HG03457 (cell line): ENCODE data around the gene CDKAL1.

Experiments
- ATAC-seq: cut with Tn5 transposase; IDR thresholded peaks from one replicate; pipeline ENCODE4 v1.9.1; 2021; ENCODE audit warnings: moderate number of reproducible peaks; ENCODE audit not compliant: unreplicated experiment

Gene CDKAL1

DNA sequence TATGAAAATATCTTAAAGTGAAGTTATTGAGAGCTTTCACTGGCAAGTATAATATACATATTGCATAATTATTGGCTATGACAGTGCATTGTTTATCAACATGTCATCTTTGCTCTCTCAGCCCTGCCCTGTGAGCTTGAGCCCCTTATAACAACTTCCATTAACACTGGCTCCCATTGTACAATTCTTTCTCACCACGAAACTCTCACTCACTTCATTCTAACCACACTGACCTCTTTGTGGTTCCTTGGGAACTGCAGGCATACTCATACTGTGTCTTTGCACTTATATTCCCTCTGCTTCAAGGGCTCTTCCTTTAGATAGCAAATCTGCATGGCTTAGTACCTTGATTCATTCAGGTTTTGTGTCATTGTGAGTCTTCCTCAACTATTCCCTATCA lies 411.8 kb downstream of the CDKAL1 start:
- ATAC-seq = peak; percentile 94

DNA sequence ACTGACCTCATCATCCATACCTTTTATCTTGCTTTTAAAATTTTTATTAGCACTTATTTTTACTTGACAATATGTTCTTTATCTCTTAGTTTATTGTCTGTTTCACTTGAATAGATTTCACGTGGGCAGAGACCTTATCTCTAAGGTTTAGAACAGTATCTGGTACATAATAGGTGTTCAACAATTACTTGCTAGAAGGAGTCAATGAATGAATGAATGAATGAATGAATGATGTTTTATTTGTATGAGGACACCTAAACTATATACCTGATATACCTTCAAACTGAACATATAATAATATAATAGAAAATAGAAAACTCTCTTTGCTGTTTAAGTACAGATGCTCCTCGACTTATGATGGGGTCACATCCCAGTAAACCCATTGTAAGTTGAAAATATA lies 412.6 kb downstream of the CDKAL1 start:
- no peak for ATAC-seq

DNA sequence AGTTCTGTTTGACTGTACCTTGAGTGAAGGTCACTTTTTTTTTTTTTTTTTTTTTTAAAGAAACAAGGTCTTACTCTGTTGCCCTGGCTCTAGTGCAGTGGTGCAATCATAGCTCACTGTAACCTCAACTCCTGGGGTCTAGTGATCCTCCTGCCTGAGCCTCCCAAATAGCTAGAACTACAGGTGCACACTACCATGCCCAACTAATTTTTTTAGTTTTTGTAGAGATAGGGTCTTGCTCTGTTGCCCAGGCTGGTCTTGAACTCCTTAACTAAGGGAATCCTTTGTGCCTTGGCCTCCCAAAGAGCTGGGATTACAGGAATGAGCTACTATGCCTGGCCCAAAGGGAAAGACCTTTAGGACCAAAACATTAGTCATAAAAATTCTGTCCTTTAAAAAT lies 413.7 kb downstream of the CDKAL1 start:
- ATAC-seq = no peak

DNA sequence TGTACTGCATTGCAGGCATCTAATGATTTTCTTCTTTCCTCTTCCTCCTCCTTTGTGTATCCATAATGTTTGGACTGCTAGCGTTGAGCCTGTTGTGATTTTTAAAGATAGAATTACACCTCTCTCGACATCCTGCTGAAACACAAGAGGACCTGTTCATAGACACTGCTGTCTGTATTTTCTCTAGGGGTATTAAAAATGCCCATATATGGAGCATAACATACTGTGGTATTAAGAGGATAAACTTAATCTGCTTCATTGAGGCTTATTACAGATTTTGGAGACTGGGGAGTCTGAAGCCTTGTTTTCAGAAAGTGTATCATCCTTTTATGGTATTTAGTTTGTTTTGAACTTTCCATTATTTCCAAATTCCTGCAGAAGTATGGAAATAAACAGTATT lies 414.3 kb downstream of the CDKAL1 start:
- ATAC-seq = no peak

DNA sequence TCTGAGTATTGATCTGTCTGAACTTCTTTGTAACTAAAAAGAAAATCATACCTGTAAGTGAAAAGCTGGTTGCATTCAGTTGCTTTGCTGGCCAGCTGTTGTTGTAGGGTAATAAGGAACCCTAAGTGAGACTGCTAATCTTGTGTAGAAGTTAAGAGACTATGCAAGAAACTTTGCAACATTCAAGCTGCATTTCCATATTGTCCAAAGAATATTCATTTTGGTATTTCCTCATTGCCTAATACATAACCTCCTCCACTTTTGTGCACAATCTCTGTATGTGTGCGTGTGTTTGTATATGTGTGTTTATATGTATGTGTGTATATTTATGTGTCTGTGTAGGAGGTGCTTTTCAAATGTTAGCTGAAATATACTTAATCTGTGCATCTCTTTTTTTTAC lies 414.9 kb downstream of the CDKAL1 start:
- ATAC-seq = no peak

DNA sequence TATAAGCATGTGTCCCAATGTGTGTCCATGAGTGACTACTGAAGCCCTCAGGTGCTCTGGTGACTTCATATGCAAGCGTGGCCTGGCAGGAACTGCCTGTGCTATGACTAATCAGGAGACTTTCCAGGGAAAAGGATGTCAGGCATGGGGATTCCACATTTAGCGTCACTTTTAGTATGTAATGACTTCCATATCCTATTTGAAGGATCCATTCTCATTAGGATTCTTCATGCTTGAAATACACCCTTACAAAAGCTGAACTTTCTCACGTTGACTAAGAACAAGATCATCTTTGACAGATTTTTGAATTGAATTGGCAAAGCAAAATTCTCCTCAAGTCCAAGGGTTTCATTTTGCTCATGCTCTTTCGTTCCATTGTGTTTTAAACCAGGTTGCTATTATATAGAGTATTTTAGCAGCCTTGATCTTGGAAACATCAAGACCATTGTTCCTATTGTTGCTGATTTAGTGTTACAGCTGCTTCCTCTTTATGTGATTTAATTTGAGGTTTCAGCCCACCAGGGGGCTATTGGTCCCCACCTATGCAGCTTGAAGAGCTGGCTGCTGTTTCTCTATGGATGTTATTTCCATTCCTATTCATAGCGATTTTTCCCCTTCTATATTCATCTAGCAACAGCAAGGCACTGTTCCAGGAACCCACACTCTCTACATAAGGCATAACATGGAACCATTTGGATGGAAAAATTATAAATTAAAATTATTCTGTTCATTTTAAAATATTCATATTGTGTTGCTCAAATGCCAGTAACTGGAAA lies 418.6 kb downstream of the CDKAL1 start:
- no peak for ATAC-seq

DNA sequence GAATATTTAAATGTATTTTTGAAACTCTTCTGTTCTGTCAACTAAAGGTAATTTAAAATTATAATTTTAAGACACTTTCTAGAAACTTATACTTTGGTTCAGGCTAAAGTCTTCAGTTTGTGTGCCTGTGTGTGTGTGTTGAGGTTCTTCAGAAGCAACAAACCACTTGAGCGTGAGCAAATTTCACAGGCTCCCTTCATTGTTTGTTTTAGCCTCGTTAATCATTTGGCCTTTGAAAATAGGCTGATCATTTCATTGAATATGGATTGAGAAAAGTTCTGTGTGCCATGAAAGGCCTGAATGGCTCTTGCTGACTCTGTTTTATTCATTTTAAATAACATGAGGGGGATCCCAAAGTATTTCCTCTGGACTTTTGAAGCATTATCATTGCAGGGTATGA lies 420.1 kb downstream of the CDKAL1 start:
- ATAC-seq = no peak

DNA sequence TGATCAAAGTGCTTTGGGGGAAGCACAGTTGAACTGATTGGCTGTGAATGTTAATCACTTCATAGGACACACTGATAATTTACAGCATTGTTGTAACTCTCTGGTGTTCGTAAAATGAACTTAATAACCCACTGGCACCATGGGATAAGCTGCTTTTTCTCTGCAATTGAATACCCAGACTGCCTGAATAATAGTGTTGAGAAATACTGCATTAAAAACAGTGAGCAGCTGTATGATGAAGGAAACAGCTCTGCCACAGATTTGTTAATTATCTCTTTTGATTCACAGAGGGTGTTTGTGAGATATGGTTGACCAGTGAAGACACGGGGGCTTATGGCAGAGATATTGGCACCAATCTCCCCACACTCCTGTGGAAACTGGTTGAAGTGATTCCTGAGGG lies 420.9 kb downstream of the CDKAL1 start:
- no peak for ATAC-seq

DNA sequence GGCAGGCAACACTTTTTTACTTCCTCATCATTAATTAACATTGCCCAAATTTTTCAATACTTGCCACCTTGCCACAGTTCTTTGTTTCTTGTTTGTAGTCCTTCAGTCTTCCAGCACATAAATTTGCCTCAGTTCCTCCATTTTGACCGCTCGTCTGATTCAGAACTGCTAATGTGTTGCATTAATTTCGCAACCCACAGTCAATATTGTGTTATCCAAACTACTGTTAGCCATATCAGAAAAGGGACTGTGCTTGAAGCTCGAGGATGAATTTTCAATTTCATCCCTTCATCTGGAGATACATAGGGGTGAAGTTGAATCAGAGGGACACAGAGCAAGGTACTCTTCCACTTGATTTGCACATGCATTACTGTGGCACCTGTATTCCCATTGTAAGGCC lies 421.5 kb downstream of the CDKAL1 start:
- no peak for ATAC-seq

DNA sequence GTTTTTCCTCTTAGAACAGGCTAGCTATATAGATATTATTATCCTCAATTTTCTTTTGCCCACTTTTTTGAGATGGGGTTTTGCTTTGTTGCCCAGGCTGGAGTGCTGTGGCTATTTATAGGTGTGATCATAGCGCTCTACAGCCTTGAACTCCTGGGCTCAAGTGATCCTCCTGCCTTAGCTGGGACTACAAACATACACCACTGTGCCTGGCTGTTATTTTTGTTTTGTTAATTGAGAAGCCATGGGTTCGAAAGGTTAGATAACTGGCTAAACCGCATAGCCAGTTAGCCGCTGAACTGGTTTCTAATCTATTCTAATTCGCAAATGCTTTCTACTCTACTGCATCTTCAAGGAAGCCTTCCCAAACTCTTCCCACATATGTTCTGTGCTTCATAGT lies 425.8 kb downstream of the CDKAL1 start:
- ATAC-seq = no peak

DNA sequence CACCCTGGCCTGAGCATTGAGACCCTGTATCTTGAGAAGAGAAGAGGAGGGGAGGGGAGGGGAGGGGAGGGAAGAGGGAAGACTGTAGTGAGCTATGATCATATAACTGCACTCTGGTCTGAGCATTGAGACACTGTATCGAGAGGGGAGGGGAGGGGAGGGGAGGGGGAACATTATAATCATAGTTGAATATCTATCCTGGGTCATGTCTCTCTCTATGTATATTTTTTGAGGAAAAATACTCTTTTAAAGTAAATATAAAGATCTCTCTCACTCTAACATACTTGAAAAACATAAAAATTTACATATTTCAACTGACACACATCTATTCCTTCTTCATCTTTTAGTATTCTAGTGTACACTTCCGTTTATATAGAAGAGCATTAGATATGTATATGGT lies 431.0 kb downstream of the CDKAL1 start:
- no peak for ATAC-seq

DNA sequence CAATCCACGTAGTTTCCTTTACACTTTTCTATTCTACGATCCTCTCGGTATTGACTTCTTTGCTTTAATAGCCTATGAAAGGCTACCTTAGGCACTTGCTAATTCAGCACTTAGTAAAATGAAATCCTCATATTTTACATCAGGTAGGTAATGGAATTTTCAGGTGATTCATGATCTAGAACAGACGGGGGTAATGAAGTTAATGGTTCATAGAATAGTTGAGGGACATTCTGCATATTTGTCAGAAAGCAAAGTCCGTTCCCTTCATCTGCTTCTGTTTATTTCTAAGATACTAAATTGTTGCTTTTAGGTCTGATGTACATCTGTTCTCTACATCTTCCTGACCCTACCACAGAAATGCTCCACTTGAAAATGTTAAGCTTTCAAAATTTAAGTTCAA lies 431.7 kb downstream of the CDKAL1 start:
- no peak for ATAC-seq

DNA sequence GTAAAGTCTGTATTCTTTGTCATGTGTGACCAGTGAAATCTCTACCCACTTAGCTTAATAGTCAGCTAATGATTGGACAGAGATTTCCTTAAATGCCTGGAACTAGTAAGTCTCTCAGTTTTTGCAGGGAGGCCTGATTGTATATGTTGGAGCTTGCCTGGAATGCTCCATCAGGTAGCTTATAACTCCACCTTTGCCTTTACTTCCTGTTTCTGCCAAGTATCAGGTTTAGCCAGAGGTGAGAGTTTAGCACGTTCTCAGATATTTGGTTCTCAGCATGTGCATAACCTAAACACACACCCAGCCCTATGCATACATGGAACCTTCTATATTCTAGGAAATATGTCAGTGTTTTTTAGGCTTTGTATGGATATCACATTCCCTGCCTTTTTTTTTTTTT lies 435.3 kb downstream of the CDKAL1 start:
- ATAC-seq = no peak

DNA sequence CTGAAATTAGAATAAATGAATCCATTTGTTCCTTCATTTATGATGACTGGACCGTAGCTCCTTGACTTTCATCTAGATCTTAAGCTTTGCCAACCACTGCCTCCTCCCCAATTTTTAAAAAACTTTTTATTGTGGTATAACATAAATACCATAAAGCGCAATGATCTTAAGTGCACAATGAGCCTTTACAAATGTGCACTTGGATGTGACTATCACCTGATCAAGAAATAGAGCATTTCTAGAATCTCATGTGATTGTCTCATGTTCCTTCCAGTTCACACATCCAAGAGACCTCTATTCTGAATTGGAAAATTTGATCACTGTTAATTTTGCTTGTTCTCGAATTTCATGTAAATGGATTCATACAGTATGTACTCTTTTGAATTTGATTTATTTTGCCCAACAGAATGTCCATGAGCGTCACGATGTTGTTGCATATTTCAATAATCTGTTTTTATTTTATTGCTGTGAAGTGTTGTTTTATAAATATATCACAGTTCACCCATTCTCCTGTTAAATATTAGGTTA lies 442.2 kb downstream of the CDKAL1 start:
- ATAC-seq = no peak

DNA sequence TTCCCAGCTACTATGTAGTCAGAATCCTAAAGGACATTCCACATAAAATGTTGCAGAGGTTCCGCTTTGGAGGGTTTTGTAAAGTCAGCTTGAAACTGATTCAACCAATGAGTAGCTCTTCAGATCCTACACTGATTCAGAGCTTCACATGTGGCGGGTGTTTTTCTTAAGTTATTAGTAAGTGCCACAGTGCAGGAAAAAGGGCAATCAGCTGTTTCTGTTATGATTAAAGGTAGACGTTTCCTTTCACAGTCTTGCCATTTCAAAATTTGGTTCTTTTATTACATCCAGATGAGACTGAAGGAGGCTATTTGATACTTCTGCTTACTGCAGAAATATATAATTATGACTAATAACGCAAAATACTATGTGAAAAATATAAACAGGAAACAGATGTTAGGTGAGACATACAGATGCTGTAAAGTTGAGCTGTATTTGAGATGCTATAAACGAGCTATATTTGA lies 443.9 kb downstream of the CDKAL1 start:
- ATAC-seq = peak; percentile 74

DNA sequence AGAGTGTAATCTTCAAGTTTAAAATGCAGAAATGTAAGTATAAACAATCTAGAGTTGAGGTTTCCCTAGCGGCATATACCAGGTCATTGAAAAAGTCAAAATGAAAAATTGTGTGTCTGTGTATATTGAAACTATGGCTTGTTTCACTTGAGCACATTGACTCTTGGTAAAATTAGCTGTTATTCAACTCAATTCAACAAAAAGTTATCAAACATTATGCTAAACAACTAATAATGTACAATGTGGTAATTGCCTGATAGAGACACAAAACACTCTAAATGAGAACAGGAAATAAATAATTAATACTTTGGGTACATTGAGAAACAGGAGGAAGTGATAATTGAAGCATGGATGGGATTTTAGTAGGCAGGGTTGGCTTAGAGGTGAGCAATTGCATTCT lies 444.8 kb downstream of the CDKAL1 start:
- no peak for ATAC-seq

DNA sequence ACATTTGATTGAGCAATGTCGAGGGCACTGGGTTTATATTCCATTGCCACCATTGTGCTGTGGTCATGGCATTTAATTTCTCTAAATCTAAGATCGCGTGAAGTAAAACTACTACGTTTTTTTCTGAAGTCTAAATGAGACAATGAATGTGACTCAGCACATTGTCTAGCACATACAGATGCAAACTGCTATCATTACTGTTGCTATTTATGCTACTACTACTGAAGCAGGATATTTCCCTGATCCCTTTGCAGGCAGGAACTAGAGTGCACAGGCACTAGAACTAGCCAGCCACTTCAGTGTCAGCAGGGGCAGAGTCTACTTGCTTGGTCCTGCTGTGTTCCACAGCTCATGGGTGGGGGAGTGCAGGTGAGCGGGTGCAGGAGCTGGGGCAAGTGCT lies 449.7 kb downstream of the CDKAL1 start:
- ATAC-seq = no peak

DNA sequence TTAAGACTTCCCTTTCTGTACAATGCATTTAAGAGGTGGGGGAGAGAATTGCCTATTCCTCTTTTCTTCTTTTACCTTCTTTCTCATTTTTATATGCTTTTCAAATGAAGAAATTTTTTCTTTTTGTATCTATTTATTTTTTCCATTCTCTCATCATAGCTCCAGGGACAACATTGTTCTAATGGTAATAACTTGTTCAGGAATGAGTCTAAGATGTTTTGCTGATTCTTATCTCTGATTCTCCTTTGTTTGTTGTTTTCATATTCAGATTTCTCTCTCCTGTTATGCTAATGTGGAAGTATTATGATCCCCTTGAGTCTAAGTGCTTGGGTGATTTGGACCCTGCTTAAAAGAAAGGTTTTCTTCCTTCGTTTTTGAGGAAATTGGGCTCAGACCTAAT lies 451.6 kb downstream of the CDKAL1 start:
- no peak for ATAC-seq

DNA sequence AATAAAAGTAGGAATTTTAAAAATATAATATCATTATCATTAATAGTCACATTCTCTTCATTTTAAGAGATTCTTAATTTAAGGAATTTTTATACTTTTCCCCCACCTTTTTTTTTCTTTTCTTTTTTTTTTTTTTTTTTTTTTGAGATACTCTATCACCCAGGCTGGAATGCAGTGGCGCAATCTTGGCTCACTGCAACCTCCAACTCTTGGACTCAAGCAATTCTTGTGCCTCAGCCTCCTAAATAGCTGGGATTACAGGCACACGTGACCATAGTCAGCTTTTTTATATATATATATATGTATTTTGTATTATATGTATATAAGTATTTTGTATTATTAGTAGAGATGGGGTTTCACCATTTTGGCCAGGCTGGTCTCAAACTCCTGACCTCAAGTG lies 457.7 kb downstream of the CDKAL1 start:
- ATAC-seq = no peak

DNA sequence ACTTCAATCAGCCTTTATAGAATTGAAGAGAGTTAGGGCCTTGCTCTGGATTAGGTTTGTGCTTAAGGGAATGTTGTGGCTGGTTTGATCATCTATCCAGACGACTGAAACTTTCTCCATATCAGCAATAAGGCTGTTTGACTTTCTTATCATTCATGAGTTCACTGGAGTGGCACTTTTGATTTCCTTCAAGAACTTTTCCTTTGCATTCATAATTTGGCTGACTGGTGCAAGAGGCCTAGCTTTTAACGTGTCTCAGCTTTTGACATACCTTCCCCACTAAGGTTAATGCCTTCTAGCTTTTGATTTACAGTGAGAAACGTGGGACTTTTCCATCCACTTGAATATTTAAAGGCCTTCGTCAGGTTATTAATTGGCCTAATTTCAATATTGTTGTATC lies 461.8 kb downstream of the CDKAL1 start:
- no peak for ATAC-seq

DNA sequence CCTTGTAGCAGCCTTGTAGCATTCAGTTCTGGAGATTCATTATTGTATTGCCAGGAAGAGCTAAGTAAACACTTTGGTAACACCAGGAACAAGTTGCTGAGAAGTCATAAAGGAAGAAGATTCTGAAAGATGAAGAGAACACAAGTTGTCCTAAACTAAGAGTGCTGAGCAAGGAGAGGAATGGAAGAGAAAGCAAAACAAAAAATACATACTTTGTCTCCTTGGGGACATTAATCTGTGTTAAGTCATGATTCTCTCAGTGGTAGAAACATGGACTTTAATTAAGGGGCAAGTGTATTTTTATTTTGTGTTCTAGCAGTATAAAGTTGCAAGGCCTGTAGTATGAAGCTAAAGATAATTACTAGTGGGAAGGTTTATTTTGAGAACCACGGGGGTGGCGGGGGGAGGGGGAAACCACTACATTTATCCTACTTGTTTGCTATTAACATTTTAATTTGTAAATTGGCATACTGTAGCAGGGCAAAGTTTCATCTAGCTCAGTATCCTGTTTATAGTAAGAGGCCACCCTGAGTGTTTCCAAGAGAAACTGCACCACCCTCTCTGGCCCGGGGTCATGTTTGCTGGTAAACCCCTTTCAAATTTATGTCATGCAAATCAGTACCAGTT lies 463.0 kb downstream of the CDKAL1 start:
- no peak for ATAC-seq

DNA sequence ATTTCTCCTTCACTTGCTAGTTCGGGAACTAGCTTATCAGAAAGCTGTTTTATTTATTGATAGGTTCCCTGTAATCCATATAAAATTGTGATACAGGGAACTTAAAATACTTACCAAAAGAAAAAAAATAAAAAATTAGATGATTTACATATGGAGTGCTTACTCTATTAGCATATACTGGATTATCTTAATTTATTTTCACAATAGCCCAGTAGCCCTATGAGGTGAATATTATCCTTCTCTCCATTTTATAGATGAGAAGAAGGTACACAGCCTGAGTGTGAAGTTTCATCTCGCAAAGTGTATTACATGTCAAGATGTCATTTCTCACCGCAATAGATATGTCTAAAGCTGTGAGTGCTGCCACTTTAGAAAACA lies 463.5 kb downstream of the CDKAL1 start:
- no peak for ATAC-seq
